HG02981 (cell line): Measurements from ENCODE around the gene RTKN2.
"Not testable (repeated sequence)": the region's sequence is repeated elsewhere in the genome, so short reads cannot be mapped to it uniquely, and the experiment has no call there.

Experiments
- ATAC-seq: cut with Tn5 transposase; IDR thresholded peaks from one replicate; pipeline ENCODE4 v1.9.1; 2021; ENCODE audit warnings: mild to moderate bottlenecking, moderate library complexity; ENCODE audit not compliant: unreplicated experiment

Gene RTKN2, protein sequence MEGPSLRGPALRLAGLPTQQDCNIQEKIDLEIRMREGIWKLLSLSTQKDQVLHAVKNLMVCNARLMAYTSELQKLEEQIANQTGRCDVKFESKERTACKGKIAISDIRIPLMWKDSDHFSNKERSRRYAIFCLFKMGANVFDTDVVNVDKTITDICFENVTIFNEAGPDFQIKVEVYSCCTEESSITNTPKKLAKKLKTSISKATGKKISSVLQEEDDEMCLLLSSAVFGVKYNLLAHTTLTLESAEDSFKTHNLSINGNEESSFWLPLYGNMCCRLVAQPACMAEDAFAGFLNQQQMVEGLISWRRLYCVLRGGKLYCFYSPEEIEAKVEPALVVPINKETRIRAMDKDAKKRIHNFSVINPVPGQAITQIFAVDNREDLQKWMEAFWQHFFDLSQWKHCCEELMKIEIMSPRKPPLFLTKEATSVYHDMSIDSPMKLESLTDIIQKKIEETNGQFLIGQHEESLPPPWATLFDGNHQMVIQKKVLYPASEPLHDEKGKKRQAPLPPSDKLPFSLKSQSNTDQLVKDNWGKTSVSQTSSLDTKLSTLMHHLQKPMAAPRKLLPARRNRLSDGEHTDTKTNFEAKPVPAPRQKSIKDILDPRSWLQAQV

DNA sequence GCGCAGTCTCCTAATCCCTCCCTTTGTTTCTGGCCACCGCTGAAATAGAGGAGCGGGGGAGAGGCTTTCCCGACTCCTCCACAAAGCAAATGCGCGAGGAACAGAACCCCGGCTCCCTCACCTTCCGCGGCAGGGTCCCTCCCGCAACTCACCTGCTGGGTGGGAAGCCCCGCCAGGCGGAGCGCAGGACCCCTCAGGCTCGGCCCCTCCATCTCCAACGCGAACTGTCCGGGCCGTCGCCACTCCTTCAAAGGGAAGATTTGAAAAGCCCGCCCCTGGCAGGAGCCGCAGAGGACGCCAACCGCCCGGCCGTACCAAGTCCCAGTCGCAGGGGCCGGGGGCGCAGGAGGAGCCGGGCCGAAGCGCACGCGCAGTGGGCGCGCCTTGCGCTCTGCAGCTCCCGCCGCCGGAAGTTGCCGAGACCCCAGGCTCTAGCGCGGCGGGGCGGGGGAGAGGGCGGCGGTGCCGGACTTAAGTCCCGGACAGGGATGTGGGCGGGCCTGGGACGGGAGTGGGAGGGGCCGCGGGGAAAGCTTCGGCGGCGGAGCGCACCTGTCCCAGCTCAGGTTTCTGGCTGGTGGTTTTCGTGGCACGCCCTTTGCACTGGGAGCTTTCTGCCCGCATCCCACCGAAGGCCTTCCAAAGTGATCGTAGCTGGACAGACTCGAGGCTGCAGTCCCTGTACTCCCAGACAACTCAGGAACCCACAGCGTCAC lies at the start of gene RTKN2:
Gene RTKN2 (minus strand): TSS at position 446 of the 716 bp plus-strand sequence. CDS start 234 bp downstream, at position 212.
- ATAC-seq = peak; percentile 76

DNA sequence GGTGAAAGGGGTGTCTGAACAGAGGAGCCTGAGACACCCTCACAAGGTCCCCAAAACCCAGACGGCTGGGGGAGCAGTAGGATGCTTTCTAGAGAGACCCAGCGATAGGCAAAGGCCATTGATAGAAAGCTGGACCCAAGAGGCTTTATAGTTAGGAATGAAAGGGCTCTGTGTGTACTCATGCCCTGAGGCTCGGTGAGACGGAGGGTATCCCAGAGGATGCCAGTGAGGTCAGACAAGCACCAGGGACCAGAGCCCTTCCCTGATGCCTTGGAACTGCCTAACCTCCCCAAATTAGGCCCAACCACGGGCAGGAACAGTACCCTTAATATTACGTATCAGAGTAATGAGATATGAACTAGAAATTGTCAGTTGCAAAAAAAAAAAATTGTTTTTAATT lies 48.6 kb upstream of the RTKN2 start:
- no peak for ATAC-seq

DNA sequence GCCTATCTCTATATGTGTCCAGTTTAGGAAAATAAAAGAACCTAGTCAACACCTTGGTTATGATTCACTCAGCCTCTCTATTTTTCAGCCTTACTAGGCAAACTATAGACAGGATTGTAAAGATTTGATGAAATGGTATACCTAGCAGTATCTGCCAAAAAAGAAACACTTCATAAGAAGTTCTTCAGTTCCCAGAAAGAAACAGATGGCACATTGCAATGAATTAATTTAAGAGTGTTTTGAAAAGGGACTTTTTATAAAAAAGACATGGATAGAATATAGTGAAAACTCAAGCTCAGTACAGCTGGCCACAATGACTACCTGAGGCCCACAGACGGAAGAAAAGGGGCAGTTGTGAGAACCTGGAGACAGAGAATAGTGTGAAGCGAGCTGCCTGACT lies 40.6 kb upstream of the RTKN2 start:
- no peak for ATAC-seq

DNA sequence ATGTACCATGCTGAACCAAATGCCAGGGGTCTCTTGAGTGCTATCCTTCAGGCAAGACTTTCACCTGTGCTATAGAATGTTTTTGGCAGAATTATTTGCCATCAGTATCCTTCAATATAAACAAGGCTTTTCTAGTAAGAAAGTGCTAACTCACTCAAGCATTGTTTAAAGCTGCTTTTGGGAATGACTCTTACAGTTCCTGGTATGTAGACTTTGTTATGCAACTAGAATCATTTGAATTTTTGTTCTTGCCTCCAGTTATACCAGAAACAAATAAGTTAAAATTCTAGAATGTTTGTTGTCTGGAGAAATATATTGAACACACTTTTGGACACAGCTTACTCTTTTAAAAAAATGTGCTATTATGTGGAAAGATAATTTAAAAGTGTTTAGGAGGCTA lies 39.5 kb upstream of the RTKN2 start:
- no peak for ATAC-seq

DNA sequence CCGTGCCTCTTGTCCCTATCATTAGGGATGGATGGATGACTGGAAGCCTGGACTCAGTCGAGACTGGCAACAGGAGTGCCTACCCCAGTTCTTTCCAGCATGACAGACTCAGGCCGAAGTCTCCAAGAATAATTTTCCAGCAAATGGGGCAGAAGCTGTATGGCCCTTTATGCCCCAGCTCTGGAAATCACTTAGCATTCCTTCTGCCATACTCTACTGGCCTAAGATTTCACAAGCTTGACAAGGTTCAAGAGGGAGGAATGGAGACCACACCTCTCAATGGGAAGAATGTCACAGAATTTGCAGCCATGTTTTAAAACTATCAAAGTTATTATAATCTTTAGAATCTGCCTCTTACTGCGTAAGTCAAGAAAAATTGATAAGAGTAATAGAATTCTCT lies 39.0 kb upstream of the RTKN2 start:
- ATAC-seq = no peak

DNA sequence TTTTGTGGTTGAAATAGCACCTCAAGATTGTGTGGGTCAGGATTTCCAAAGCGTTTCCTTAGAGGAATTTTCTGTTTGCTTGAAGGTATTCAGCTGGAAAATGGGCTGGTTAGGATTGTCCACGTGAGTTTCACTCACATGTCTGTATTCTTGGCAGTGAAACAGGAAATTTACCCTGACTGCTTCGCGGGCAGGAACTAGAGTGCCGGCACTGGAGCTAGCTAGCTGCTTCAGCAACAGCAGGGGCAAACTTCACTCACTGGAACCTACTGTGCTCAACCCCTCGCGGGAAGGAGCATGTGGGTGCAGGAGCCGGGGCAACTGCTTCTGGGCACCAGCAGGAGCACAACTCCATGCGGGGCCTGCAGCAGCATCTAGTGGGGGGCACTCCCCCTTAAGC lies 38.0 kb upstream of the RTKN2 start:
- ATAC-seq = no peak

DNA sequence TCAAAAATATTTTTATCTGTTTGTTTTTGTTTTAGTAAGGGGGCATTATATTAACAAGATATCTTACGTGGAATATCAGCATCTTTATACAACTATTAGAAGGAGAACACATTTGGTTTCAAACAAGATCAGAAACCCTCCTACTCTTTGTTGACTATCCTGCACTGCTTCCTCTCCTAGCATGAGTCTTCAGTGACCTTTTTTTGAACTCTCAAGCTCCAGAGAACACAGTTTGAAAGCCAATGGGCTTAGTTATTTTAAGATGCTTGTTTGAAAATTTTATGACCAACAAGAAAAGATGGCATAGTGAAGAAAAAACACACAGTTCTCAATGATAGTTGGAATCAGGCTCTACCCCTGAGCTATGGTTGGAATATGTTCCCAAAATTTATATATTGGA lies 37.2 kb upstream of the RTKN2 start:
- ATAC-seq = no peak

DNA sequence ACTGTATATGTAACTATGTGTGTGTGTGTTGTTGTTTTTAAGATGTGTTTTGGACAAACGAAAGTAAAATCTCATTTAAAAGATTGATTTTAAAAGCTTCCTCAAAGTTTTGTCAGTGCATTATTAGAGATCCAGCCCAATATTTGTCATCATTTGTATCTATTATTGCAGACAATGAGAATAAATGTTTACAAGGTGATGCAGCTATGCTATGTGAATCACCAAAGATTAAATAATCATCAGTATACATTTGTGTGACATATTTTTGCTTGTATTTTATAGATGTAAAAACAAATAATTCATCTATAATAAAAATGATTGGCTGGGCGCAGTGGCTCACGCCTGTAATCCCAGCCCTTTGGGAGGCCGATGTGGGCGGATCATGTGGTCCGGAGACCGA lies 35.3 kb upstream of the RTKN2 start:
- ATAC-seq = no peak

DNA sequence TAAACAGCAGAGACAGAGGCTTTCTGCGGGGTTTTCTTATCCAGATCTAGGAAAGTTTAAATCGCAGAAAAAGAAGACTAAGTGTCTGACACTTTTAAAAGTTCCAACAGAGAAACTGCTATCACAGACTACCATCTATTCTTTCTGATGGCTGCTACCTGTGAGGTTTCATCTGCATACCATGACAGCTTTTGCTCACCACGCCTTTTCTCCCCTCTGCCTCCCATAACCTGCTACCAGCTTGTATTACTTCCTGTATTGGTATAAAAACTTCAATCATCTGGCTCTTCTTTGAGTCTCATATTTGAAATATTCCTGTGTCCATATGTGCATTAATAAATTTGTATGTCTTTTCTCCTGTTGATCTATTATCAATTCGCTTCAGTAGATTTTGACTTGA lies 34.1 kb upstream of the RTKN2 start:
- no peak for ATAC-seq

DNA sequence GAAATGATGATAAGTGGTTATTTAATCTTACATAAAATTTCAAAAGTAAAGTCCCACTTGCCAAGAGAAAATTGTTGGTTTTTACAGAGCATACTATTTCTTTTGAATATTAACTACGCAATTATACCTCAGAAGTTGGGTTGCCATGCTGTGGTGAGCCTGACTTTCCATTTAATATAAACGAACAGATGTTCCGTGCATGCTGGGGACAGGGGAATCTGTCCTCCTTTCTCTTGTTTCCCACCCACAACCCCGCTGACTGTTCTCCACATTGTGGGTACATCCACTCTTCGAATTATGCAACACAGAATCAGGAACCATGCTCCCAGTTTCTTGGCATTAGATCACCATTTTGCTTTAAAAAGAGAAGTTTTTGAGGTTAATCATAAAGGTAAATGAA lies 29.2 kb upstream of the RTKN2 start:
- no peak for ATAC-seq

DNA sequence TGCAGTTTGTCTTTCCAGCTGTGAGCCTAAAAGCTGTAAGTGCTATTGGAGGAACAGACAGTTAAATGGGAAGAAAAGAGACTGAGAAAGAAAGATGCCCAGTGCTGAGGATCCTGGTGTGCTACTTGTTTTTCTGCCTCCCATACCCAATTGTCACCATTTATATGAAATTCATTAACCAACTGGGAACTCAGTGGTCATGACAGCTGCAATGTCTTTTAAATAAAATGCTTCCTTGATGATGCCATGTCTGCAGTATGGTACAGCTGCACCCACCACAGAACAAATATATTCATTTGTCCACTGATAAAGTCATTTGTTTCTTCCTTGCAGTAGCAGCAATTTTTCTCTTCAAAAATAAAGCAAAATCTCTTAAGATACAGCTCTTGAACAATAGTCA lies 15.6 kb upstream of the RTKN2 start:
- no peak for ATAC-seq

DNA sequence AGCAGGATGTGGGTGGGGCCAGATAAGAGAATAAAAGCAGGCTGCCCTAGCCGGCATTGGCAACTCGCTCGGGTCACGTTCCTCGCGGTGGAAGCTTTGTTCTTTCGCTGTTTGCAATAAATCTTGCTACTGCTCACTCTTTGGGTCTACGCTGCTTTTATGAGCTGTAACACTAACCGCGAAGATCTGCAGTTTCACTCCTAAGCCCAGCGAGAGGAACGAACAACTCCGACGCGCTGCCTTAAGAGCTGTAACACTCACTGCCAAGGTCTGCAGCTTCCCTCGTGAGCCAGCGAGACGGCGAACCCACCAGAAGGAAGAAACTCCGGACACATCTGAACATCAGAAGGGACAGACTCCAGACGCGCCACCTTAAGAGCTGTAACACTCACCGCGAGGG lies 12.7 kb upstream of the RTKN2 start:
- not testable (repeated sequence) for ATAC-seq

DNA sequence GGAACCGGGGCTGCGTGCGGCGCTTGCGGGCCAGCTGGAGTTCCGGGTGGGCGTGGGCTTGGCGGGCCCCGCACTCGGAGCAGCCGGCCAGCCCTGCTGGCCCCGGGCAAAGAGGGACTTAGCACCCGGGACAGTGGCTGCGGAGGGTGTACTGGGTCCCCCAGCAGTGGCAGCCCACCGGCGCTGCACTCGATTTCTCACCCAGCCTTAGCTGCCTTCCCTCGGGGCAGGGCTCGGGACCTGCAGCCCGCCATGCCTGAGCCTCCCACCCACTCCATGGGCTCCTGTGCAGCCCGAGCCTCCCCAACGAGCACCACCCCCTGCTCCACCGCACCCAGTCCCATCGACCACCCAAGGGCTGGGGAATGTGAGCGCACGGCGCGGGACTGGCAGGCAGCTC lies 11.7 kb upstream of the RTKN2 start:
- not testable (repeated sequence) for ATAC-seq

DNA sequence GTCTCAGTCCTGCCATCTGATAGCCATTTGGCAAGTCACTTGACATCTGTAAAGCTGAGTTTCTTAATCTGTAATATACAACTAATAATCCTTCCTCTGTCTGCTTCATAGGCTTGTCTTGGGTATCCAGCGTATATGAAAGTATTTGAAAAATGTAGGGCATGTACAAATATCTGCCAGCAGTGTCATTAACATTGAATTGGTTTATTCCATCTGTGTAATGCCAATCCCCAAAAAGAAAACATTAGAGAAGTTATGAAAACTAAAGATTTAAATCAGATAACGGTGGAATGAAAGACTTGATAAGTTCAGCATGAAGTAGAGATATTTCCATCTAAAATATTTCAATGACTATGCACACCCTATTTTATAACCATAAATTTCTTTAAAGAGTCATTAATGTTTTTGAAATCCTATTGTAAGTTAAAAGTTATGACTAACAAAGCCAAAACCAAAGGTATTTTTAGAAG lies 9.8 kb upstream of the RTKN2 start:
- ATAC-seq = no peak

DNA sequence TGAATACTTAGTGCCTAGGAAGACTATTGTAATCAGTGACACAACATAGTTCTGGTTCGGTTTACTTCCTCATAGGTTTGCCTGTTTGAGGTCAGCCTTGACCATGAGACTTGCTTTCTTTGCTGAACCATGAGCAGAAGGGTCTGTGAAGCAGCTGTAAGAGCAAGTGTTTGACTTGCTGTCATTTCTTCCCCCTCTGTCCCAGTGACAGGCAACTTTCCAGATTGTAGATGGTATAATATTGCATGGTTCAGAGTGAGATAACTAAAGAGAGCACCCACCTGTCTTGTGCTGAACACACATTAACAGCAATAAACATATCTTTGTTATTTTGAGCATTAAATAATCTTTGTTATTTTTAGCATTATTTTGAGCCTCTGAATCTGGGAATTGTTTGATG lies 9.3 kb upstream of the RTKN2 start:
- no peak for ATAC-seq

DNA sequence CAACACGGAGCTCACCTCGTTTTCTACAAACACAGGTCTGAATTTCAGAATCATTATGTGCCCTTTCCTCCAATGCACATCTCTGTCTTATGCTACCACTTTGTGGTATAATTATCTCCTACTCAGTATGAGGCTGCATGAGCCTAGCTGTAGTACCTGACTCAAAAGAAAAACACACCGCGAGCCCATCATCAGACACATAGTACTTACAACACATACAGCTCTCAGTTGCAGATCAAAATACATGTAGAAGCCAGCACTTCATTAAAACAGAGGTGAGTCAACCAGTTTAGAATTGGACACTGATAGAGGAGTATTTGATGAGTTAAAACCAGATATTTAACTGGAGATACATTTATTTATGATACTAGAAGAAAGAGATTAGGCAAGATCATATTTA lies 1.4 kb upstream of the RTKN2 start:
- ATAC-seq = no peak

DNA sequence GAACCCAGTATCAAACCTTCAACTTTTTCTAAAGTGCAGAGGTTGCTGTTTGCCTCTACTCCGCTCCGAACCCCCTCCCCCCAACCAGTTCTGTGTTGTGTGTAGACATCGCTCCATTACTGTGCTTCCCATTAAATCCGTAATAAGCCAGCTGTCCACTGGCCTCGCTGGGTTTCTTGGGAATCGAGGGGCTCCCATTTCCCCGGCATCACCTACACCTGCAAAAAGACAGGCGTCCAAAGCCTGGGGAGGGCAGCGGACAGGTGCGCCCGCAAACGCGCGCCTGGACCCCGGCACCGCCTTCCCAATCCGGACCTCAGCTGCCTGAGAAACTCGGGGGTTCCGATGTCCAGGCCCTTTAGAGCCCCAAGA lies 631 bp downstream of the RTKN2 start:
- ATAC-seq = no peak

DNA sequence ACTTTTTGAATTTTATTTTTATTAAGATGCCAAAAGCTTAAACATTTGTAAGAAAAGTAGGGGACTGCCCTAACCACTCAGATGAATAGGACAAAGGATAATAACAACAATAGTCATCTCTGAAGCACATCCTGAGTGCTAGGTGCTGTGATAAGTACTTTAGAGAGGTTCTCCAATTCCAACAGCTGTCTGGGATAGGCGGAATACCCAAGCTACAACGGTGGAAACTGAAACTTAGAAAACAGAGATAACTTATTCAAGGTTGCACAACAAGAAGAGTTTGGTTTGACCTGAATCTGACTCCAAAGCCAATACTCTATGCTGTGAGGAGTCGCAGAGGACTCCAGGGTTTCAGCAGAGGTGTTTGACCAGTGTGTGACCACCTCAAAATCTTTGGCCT lies 2.0 kb downstream of the RTKN2 start:
- ATAC-seq = no peak

DNA sequence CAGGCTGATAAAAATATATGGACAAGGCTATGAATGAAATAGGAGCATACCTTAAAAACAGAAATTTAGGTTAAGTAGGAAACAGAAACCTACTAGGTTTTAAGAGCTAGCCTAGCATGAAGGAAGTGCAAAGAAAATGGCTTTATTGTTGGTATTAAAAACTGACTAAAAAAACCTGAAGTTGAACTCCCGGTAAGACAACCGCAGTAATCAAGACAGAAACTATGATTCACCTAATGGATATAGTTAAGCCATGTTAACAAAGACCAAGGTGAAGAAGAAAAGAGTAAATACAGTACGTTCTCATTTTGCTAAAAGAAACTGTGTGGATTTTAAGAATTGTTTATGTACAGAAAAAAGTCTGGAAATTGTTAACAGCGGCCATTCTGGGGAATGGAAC lies 2.5 kb downstream of the RTKN2 start:
- ATAC-seq = no peak

DNA sequence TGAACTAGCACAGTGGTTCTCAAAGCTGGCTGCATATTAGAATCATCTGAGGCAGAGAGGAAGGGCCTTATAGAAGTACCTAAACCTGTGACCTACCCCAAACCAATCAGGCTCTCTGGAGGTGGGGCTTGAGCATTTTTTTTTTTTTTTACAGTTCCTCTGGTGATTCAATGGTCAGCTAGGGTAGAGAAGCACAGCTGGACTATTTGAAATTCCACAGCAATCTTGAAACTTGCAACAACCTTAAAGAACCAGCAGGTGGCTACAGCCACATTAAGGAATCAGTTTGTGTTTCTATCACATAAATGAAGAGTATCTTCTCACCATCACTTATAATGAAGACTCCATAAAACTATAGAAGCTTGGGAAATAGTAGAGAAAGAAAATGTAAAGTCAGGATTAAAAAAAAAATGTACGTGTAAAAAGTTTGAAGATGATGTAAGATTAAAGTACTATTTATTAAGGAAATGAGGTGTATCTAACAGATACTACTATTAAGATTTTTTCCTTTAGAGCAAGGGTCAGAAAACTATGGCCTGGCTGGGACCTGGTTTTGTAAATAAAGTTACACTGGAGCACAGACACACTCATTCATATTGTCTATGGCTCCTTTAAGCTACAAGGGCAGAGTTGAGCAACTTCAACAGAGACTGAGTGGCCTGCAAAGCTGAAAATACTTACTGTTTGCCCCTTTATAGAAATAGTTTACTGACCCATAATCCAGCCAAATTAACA lies 3.8 kb downstream of the RTKN2 start:
- peak; percentile 33 for ATAC-seq

DNA sequence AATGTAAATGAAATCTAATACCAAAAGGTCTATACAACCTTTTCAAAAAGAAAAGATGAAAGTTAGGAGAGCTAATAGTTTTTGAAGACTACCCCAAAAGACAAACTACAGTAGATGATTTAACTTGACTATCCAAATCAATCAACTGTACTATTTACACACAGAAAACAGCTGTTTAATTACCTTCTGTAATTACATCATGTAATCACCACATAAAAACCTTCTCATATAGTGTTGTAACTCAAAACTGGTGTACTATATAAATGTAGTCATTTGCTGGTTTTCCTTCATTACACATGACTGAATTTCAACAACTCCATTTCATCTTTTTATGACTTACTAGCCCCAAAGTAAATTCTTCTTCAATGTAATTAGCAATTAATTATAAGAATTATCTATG lies 4.5 kb downstream of the RTKN2 start:
- ATAC-seq = no peak
